NT2/D1 (cell line): ENCODE measurements around the gene ZBTB1.

Experiments used
- YY1 ChIP-seq: IDR thresholded peaks from 2 replicates; pipeline ENCODE4 v1.6.1; 2011; ENCODE audit not compliant: insufficient read length, insufficient read depth
- ZNF274 ChIP-seq: IDR thresholded peaks from 2 replicates; pipeline ENCODE4 v1.6.1; 2011; ENCODE audit warnings: mild to moderate bottlenecking, low read depth, low read length

GRCh38 chr14:64520699-64521098 is 16.1 kb downstream of the ZBTB1 start:
- TF ChIP-seq YY1 (no peak), ZNF274 (no peak)
